Activated T-helper 9 cell treated with anti-CD3 and anti-CD28 coated beads, Interleukin-2, amount 50 U/mL, for 16 hours (primary cell): ENCODE results near the gene PSMD9.
"Not testable (repeated sequence)": the region's sequence is repeated elsewhere in the genome, so short reads cannot be mapped to it uniquely, and the experiment has no call there.

Source experiments
- DNase-seq: peaks from one replicate; pipeline ENCODE4 v3.0.0-alpha.2; 2020; ENCODE audit warnings: low read depth

Gene PSMD9

GRCh38 chr12:121925358-121925695, 36.7 kb downstream of the PSMD9 start:
- DNase-seq: no peak

GRCh38 chr12:121926874-121927706, 38.5 kb downstream of the PSMD9 start:
- no peak for DNase-seq

DNA sequence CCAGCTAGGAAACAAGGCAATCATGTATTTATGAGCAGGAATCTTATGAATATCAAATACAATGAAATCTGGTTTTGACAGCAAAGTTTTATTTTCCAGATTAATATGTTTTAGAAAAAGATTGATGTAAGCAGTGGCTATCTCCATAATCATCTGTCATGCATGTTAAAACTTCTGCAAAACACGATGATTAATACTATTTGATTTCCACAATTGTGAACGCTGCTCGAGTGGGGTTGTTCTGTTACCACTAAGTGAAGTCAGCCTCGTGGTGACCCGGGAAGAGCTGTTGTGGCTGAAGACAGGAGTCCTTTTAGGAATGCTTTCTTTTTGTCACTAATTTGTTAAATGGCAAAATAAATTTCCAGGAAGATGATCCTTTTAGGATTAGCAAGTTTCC, 39.2 kb downstream of the PSMD9 start:
- DNase-seq: no peak

DNA sequence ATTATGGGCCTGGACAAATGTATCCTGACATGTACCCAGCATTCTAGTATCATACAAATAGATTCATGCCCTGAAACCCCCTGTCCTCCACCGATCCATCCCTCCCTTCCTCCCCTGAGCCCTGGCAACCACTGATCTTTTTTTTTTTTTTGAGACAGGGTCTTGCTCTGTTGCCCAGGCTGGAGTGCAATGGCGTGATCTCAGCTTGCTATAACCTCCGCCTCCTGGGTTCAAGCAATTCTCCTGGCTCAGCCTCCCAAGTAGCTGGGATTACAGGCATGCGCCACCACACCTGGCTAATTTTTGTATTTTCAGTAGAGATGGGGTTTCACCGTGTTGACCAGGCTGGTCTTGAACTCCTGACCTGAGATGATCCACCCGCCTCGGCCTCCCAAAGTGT, 41.0 kb downstream of the PSMD9 start:
- not testable (repeated sequence) for DNase-seq

- no peak for DNase-seq
Measured at GRCh38 chr12:121930862-121931261, 42.3 kb downstream of the PSMD9 start.

- no peak for DNase-seq
Measured at GRCh38 chr12:121932176-121932536, 43.6 kb downstream of the PSMD9 start.

GRCh38 chr12:121932914-121933521, 44.4 kb downstream of the PSMD9 start:
- no peak for DNase-seq

- no peak for DNase-seq
Measured at GRCh38 chr12:121933522-121934308, 45.1 kb downstream of the PSMD9 start.

DNA sequence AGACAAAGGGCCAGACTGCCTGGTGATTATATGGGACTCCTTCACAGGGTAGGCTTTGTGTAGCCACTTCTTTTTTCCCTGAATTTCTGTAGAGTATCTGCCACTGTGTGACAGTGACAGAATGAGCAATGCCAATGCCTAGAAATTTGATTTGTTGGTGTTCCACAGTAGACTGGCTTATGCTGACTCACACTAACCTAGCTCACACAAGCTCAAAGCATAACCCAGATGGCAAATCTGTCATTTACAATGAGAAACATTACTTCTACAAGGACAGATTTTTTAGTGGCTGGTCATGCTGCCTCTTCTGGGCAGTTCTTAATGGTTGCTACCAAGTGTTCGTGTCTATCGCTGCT, 45.7 kb downstream of the PSMD9 start:
- DNase-seq: no peak

DNA sequence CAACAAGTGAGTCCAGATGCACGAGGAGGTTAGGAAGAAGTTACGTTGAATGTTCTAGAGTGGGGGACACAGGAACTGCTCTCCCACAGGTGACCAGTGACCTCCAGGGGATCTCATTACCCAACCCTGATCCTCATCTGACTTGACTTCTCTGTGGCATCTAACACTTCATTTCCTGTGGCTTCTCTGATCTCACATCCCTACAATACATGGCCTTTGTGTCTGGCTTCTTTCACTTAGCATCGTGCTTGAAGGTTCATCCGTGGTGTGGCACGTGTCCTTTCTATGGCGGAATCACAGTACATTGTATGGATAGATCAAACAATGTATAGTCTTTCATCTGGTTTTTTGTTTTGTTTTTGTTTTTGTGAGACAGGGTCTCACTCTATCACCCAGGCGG, 49.1 kb downstream of the PSMD9 start:
- DNase-seq: no peak

DNA sequence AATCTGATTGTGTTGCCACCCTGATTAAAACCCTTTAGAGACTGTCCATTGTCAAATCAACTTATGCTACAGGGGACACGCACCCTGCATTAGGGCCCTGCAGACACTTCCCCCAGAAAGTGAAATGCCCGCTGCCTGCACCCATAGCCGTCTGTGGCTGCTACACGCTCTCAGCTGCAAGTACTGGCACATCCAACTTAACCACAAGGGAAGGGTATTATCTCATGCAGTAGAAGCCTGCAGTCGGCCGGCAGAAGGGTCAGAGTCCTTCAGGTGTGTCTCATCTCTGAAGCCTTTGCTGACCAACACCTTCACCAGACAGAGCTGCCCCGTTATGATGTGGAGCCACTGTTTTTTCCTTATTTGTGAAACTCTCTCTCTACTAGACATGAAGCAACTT, 50.6 kb downstream of the PSMD9 start:
- no peak for DNase-seq

DNA sequence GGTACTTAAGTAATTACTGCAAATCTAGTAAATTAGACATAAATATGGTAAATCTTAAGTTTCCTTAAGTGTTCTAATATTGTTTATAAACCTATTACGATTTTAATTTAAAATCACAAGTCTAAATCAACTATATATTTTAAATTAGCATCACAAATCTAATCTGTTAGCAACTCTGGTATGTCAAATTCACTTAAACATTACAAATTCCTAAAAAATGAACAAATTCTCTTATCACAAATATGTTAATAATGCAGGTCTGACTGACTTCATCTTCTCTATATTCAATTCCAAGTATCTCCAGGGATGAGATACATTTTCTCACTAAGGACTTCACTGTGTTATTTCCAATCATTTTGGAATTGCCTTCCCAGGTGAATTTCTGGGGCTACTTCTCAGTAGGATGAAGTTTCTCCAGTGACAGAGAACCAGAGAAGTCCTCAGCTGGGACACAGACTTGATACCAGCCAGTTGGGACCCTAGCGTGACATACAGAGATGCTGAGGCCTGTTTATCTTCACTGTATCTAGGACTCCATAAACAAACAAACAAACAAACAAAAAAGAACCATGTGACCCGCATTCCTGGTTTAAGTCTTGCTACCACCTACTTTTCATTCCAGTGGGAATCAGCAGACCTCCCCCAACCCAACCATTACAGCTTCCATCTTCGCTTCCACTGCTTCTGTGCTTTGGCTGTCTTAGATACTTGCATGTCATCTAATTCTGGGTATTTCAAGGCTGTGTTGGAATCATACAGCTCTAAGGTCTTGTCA, 51.6 kb downstream of the PSMD9 start:
- DNase-seq: no peak

- DNase-seq: no peak
Measured at GRCh38 chr12:121942145-121942718, 53.6 kb downstream of the PSMD9 start.

DNA sequence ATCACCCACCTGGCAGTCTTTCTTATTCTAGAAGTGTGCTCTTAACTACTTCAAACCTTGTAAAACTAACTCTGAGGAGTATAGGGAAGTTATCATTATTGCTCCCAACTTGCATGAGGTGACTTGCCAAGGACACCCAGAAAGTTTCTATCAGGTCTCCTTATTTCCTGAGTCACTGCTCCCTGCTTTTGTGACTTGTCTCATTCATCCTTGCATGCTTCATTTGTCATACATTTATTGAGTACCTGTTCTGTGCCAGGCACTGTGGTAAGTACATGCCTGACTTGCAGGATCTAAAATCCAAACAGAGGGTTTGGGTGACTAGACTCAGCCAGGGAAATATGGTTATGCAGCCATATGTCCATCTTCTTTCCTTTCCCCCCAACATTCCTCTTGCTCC, 55.3 kb downstream of the PSMD9 start:
- no peak for DNase-seq

DNA sequence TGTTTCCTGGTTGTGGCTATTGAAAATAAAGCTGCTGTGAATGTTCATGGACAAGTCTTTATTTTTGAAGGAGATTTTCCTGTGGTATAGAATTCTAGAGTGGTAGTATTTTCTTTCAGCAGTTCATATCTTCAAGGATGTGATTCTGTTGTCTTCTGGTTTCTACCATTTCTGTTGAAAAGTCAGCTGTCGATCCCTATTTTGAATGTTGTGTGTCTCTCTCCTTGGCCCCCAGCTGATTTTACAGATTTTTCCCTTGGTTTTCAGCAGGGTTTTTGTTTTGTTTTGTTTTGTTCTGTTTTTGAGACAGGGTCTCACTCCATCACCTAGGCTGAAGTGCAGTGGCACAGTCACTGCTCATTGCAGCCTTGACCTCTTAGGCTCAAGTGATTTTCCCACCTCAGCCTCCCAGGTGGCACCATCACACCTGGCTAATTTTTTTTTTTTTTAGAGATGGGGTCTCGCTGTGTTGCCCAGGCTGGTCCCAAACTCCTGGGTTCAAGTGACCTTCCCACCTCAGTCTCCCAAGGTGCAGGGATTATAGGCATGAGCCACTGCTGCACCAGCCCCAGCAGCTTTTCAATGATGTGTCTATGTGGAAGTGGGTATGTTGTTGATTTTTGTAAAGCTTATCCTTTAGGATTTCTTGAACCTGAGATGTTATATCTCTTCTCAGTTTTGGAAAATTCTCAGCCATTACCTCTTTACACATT, 57.9 kb downstream of the PSMD9 start:
- no peak for DNase-seq

- DNase-seq: no peak
Measured at GRCh38 chr12:121947981-121948380, 59.4 kb downstream of the PSMD9 start.

DNA sequence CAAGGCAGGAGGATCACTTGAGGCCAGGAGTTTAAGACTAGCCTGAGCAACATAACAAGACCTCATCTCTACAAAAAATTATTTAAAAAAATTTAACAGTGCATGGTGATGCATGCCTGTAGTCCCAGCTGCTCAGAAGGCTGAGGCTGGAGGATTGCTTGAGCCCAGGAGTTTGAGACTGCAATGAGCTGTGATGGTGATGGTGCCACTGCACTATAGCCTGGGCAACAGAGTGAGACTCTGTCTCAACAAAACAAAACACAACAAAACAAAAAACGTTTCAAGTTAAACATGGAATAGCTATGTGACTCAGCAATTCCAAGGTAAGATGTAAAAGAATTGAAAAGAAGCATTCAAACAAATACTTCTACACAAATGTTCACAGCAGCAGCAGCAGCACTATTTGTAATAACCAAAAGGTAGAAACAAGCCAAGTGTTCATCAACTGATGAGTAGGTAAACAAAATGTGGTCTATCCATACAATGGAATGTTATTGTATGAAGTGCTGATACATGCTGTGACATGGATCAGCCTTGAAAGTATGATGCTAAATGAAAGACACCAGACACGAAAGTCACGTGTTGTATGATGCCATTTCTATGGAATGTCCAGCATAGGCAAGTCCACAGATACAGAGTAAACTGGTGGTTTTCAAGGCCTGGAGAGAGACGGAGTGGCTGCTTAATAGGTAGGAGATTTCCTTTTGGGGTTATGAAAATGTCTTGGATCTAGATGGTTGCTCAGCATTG, 61.2 kb downstream of the PSMD9 start:
- DNase-seq: no peak

DNA sequence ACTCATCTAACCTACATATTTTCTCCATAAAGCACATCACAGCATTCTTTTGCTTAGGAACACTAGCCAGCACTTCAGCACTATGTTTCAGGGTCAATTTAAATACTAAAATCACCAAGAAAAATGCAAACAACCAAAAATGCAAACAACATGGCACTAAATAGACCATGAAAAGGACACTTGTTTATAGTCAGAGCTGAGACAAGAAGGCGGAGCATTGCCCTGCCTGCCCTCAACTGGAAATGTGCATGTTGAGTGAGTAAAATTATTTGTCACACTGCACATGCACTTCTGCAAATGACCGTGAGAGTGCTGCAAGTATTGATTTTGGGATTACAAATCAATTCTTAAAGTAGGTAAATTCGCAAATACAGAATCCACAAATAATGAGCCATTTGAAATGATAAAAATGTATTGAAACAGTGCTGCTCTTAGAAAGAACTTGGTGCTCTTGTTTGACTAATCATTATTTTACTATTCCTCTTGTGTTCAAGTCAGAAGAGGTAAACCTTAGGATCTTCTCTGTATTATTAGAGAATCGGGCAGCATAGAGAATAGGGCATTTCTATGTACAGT, 64.6 kb downstream of the PSMD9 start:
- DNase-seq: no peak

DNA sequence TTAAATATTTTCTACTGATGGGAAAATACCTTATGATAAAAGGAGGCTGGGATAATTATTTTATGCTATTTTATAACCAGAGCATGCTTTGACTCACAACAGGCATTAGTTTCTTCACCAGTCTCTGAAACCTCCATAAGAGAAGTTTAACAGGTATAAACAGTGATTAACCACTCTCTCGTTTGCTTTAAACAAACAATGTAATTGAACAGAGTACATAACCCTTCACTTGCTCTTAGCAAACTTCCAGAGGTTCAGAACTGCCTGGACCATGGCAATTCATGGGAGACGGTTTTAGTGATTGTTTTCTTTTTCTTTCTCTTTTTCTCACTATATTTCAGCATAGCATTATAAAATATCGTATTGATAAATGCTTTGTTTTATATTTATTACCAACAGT, 65.1 kb downstream of the PSMD9 start:
- no peak for DNase-seq
